ENCODE results near the gene PHLDB1.
"Not testable (repeated sequence)": the region's sequence is repeated elsewhere in the genome, so short reads cannot be mapped to it uniquely, and the experiment has no call there.

Gene PHLDB1

DNA sequence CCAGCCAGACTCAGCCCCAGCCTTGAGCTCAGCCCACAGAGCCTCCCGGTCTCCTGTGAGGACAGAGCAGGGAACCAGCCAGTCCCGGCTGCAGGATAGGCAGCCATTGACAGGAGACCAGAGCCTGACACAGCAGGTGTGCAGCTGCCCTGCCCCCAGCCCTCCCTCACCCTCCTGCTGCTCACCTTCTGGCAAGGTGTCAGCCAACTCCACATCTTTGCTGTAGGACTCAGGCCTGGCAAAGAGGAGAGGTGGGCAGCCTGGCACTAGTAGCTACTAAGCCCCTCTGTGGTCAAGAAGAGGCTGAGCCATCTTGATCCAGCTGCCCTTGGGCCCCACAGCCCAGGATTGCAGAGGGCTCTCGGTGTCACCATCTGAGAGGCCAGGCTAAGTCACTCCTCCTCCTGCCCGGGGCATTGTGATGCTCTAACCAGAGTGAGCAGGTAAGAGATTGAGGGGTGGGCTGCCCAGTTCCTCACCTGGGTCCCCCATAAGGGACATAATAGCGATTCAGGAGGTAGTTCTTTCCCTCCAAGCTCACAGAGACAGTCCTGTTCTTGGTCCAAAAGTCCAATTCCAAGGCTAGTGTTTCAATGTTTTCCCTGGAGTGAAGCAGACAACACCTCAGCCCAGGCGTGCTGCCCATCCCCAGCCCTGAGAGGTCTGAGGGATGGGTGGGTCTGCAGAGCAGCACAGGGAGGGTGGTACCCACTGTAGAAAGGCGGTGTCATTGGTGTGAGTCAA, 53.4 kb downstream of the PHLDB1 start:
- no peak for DNase-seq

DNA sequence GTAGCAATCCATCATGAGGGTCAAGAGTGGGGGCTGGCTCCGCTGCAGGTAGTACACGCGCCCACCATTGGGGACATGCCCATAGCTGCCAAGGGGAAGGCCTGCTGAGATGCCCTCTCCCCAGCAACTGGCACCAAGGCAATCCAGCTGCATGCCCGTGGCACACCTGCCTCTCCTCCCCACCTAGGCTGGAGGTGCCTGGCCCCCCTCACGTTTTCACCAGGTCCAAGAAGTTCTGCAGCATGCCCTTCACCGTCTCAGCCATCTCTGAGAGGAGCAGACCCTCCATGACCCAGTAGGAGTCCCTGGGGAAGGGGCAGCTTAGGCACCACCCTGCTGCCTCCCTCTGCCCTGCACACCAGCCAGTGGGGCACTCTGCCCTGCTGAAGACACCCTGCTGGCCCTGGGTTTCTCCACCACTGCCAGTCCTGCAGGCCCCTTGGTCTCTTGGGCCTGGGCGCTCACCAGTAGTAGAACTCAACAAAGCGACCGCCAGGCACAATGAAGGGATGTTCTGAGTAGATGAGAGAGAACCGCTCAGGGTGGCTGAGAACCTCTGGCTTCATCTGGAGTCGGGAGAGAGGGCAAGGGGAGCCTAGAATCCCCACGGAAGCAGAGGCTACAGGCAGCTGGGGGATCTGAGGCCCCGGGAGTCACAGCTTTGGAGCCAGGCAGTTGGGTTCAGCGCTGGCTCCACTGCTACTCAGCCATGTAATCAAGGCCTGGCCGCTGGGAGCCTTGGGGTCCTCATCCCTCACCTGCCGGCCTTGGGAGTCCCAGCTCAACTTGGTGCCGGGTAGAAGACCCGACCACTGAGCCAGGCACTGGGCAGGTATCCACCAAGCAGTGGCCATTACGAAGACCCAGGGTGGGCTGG, 54.2 kb downstream of the PHLDB1 start:
- DNase-seq = no peak

DNA sequence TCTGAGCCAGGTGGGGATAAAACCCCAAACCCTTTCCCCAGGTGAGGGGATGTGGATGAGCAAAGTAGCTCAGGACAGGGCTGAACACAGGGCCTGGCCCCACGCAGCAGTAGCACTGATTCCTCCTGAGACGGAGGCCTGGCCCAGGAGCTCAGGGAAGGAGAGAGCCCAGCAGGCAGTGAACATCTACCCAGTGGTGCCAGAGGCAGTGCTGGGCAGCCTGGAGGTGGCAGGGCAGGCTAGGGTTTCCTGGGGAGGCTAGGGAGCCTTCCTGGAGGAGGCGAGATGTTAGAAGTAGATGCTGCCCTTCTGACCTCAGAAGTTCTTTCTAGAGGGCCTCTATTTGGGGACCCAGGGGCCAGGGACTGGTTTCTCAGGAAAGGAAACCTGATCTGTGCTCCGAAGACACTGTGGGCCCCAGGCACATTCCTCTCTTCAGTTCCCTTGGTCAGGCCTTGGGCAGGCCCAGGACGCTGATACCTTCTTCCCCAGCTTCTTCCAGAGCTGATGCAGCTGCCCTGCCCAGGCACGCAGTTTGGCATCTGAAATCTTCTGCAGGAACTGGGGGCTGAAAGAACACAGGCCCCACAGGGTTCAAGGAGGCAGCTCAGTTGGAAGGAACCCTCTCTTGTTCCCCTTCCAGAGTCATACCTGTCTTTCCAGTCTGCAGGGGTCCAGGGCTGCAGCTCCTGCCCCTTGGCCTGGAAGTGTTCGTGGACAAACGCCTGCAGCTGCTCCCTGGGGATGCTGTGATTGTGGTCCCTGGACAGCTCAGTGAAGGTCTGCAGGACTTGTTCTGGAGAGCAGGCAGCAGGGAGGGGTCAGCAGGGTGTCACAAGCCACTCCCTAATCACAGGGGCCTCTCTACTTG, 55.2 kb downstream of the PHLDB1 start:
- no peak for DNase-seq

DNA sequence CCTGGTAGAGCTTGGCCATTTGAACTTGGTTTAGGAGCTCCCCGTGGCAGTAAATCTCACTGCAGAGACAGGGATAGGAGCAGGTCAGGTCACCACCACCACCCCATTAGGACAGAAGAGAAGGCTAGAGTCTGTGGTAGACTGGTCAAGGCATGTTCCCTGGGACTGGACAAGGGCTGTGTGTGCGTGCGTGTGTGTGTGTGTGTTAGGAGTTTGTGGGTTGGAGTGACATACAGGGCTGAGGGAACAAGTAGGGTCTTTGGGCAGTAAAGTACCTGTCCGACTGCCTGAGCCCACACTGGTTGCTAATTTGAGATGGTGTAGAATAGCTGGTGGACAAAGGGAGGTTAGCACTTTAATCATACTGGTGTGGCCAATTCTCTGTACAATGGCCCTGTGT, 56.0 kb downstream of the PHLDB1 start:
- no peak for DNase-seq

DNA sequence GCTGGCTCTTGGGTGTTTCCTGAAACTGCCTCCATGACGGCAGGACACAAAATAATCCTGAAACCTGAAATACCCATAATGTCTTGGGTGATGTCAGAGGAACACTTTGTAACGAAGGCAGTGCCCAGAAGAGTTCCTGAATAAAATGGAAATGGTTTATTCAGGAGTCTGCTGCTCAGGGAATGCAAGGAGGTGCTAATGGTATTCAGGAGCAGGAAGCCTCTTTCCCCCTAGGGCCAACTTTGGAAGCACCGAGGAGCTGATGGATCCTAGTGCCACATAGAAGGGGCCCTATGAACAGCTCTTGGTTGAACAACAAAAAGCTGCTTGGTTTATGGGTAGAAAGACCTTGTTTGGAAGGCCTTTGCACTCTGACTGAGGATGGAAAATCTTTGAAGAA, 56.5 kb downstream of the PHLDB1 start:
- DNase-seq = no peak

DNA sequence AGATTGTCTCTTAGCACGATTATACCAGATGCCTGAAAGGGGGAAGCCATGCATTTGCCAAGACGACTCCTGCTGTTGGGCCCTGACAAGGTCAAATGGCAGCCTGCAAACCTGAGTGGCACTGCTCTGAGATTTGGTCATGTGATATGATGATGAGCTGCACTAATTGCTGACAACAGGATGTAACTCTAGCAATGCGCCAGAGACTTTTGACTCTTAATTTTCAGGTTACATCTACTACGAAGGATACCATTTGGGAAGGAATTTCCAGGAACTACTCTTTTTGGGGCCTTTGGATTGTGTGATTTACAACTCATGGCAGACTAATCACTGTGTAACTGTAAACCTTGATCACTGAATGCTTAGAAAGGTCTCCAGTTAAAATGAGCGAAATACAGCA, 59.0 kb downstream of the PHLDB1 start:
- DNase-seq = no peak

DNA sequence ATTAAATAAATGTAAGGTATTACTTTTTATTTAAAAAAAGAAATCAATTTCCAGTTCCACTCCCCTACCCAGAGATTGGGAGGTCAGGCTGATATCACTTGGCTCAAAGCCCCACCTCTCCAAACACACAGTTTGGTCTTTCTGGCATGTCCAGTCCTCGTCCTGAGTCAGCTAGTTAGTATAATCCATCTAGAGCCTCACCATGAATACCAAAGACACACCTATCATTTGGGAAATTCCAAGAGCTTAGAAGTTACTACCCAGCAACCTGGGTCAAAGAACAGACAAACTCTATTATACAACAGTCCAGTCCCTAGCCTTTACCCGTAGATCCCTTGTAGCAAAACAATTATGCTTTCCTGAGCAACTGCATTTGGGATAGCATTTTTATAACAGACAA, 62.6 kb downstream of the PHLDB1 start:
- no peak for DNase-seq

DNA sequence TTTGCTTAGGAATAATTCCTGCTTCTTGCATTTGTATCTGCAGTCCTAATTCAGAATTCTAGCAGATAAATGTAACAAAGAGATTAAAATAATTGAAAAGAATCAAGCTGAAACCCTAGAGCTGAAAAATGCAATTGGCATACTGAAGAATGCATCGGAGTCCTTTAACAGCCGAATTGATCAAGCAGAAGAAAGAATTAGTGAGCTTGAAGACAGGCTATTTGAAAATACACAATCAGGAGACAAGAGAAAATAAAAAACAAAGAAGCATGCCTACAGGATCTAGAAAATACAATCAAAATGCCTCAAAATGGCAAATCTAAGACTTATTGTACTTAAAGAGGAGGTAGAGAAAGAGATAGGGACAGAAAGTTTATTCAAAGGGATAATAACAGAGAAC, 63.8 kb downstream of the PHLDB1 start:
- DNase-seq = no peak

DNA sequence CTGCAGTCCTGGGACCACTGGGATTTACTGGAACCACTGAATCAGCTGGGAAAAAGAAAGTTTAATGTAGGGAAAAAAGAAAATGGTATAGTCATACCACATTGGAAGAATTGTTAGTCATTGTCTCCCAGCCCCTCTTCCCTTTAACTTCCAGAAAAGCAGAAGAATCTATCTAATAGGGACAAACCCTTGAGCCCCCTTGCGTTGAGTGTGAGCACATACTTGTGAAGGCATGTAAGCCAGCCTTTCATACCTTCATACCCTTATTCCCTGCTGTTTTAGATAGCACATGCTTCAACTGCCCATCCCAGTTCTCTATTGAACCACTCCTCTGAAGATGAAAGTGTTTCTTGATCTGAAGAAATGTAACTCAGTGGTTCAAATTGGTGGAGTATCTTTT, 65.4 kb downstream of the PHLDB1 start:
- DNase-seq = peak; percentile 10

DNA sequence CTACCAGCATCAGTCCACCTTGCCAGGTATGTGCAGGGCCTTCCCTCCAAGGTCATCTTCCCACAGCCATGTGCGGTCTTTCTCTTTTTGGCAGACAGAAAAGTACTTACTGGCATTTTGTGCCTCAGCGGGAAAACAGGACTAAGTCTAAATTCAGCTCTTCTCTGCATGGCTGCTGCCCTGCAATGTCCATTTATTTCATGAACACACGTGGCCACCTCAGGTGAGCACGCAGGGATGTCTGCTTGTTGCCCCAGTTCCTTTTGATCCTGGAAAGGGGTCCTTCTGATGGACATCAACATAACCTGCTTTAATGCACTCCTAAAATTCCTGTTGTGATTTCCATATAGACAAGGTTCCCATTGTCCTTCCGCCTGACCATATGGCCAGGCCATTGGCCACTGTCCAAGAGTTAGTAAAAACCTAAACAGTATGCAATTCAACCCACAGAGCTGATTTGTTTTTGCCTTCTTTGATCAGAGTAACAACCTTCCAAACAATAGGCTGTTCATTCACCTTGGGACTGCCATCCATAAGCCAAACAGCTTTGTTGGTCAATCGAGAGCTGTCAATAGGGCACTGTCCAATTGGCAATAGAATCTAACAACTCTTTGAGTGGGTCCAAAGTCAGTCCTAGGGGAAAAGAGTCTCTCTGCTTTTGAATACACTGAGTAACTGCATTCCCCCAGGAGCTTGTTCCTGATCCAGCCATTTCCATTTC, 66.1 kb downstream of the PHLDB1 start:
- no peak for DNase-seq

DNA sequence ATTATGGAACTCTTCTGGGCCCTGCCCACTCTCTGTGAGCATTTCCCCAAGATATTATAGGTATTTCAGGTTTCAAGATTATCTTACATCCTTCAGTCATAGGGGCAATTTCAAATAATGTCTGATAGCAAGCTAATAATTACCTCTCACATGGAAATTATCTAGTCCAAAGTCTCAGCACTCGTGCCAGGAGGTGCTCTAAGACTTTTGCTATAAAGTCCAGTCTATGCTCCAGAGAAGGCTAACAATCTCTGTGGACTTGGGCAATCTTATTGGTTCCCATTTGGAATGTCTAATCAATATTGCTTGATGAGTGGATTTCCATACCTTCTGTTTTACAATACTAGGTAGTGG, 66.6 kb downstream of the PHLDB1 start:
- no peak for DNase-seq

DNA sequence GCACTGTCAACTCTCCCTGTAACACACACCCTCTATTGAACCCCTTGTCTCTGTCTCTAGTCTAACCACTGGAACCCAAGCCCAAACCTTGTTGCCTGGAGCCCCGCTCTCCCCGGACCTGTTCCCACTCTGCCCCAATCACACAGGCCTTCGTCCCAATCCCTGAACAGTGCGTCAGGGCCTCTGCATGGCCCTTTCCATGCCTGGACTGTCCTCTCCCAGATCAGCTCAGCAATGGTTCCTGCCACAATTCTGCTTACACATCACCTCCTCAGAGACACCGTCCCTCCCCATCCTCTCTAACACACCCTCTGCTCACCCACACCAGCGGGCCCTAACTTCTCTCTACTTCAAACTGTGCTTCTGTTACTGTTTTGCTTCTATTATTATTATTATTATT, 70.6 kb downstream of the PHLDB1 start:
- DNase-seq = no peak

DNA sequence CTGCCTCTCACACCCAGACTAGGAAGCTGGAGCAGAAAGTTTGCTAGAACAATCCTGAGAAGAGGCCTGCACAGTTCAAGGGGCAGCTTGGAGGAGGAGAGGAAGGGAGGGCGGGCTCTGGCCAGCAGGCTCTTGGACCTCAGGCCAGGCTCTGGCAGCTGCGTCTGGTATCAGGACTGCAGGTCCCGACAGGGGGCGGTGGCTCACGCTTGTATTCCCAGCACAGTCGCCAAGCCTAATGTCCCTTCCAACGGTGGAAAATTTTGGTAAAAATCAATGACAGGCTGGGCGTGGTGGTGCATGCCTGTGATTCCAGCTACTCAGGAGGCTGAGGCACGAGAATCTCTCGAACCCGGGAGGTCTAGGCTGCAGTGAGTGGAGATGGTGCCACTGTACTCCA, 71.5 kb downstream of the PHLDB1 start:
- not testable (repeated sequence) for DNase-seq

DNA sequence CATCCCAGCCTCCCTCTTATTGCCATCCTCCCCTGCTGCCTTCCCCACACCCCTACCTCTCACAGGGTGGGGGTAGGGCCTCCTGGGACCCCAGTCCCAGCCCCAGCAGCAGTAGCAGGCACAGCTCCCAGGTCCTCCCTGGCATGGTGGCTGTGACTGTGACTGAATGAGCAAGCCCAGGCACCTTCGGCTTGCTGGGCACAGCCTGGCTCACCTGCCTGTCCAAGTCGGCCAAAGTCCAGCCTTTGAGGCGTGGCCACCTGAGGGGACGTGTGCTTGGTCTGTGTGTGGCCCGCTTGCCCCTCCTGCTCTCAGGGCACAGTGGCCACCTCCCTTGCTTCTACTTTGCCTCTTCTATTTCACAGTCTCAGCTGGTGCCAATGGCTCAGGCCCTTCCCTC, 72.1 kb downstream of the PHLDB1 start, which contains the start of gene TREH:
TREH (minus strand) TSS at position 168 of the 400 bp plus-strand sequence; CDS start at position 145, 23 bp downstream.
- no peak for DNase-seq

DNA sequence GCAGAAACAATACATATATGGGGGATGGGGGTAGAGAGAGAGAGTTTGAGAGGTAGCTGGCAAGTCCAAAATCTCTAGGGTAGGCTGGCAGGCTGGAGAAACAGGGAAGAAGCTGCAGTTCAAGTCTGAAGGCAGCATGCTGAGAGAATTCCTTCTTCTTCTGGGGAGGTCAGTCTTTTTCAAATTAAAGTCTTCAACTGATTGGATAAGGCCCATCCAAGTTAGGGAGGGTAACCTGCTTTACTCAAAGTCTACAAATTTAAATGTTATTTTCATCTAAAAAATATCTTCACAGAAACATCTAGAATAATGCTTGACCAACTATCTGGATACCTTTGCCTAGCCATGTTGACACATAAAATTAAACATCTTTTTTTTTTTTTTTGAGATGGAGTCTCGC, 75.0 kb downstream of the PHLDB1 start:
- no peak for DNase-seq

DNA sequence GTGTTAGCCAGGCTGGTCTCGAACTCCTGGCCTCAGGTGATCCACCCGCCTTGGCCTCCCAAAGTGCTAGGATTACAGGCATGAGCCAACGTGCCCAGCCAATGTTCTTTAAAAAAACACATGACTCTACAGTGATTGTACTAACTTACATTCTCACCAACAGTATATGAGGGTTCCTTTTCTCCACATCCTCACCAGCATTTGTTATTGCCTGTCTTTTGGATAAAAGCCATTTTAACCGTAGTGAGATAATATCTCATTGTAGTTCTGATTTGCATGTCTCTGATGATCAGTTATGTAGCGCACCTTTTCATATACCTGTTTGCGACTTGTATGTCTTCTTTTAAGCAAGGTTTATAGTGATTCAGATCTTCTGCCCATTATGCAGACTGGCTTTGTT, 75.5 kb downstream of the PHLDB1 start:
- not testable (repeated sequence) for DNase-seq

DNA sequence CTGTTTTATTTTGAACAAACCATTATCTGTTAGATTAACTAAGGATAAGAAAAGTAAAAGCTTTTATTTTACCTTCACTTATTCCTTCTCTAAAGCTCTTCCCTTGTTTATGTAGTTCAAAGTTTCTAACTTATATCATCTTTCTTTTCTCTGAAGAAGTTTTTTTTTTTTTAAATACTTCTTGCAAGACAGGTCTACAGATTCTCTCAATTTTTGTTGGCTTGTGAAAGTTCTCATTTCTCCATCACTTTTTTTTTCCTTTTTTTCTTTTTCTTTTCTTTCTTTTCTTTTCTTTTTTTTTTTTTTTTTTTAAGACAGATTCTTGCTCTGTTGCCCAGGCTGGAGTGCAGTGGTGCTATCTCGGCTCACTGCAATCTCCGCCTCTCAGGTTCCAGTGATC, 76.8 kb downstream of the PHLDB1 start:
- no peak for DNase-seq

DNA sequence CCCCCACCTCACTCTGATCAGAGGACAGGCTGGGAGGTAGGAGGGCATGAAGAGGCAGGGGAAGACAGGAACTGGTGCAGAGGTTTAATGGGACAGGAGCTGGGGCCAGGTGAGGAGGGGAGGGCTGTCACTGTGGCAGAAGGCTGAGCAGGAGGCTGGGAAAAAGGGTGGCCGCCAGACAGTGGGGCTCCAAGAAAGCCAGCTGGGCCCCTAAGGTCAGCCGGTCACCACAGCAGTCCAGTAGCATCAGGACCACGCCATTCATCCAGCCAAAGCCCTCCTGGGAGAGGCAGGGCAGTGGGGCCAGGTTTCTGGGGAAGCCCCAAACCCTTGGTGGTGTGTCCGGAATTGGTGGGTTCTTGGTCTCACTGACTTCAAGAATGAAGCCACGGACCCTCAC, 80.5 kb downstream of the PHLDB1 start:
- no peak for DNase-seq

DNA sequence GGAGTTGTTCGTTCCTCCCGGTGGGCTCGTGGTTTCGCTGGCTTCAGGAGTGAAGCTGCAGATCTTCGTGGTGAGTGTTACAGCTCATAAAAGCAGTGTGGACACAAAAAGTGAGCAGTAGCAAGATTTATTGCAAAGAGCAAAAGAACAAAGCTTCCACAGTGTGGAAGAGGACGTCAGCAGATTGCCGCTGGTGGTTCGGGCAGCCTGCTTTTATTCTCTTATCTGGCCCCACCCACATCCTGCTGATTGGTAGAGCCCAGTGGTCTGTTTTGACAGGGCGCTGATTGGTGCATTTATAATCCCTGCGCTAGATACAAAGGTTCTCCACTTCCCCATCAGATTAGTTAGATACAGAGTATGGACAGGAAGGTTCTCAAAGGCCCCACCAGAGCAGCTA, 80.9 kb downstream of the PHLDB1 start:
- not testable (repeated sequence) for DNase-seq

DNA sequence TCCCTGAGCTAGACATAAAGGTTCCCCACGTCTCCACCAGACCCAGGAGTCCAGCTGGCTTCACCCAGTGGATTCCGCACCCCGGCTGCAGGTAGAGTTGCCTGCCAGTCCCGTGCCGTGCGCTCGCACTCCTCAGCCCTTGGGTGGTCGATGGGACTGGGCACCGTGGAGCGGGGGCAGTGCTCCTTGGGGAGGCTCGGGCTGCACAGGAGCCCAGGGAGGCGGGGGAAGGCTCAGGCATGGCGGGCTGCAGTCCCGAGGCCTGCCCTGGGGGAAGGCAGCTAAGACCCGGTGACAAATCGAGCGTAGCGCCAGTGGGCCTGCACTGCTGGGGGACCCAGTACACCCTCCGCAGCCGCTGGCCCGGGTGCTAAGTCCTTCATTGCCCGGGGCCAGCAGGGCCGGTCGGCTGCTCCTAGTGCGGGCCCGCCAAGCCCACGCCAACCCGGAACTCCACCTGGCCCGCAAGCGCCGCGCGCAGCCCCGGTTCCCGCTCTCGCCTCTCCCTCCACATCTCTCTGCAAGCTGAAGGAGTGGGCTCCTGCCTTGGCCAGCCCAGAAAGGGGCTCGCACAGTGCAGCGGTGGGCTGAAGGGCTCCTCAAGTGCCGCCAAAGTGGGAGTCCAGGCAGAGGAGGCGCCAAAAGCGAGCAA, 81.6 kb downstream of the PHLDB1 start:
- no peak for DNase-seq

DNA sequence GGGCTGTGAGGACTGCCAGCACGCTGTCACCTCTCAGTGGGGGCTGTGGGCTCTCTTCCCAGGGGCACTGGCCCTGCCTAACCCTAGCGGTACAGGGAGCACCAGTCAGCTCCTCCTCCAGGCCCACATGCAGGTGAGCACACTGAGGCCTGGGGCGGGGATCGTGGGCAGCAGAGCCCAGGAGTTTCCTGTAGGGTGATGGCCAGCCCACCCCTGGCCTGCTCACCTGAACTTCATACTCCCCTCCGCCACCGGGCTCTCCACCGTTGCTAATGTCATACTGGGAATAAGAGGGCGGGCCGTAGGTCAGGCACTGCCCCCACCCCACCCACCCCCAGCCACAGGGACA, 82.1 kb downstream of the PHLDB1 start:
- DNase-seq = no peak

DNA sequence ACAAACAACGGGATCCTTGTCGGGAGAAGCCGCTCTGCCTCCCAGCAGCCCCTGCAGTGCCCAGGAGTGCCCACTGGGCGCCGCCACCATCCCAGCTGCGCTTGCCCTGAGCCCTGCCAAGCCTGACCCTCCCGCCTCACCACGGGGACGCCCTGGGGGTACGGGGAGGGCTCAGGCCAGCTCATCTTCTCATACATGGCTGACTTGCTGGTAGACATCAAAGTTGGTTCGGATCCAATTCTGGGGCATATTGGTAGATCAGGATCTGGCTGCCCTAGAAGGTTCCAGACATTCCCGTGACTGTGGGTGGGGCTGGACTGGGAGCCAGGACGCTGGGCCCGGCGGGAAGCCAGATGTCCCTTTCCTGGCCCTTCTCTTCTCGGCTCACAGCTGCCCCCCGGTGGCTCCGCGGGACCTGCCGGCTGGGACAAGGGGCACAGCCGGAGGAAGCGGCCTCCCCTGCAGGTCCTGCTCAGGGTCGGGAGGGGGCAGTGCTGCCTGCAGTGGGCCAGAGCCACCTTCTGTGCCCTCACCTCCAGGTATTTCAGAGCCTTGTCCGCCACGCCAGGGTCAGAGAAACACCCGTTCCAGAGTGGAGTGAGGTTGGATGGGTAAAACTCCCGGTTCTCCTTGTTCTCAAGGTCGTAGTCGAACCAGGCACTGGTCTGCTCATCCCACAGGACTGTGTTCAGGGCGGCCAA, 82.6 kb downstream of the PHLDB1 start:
- peak; percentile 89 for DNase-seq

Measured in inflammatory macrophage treated with lipopolysaccharide for 4 hours (primary cell).